HCT116 (cell line): ENCODE measurements around the gene TMSB4X. TPM values are rescaled to one million over a fixed set of nuclear protein-coding genes. Genes with fewer than 3 reads are reported as not detected.
"Not testable (repeated sequence)": the region's sequence is repeated elsewhere in the genome, so short reads cannot be mapped to it uniquely, and the experiment has no call there.

Source experiments
- ATAC-seq: fragments of 200-7000 bp; cut with Tn5 transposase; 2 replicates; pipeline ENCODE4 v1.9.1; 2020; ENCODE audit warnings: mild to moderate bottlenecking, moderate library complexity
- BruUV-seq: library from RNA; stranded (reverse); fragments of 400-500 nt; replicated peaks from 2 replicates; lab custom pipeline; 2021; lab: Mats Ljungman, UMichigan
- CTCF ChIA-PET: fragments of 300-600 bp; sonication (Branson Sonifier 250); formaldehyde crosslinking; loops from one replicate; lab custom pipeline; 2021; ENCODE audit warnings: antibody characterized with exemption; lab: Charles Lee
- POLR2A ChIA-PET: fragments of 300-600, 350-600 bp; sonication (Branson Sonifier 250); formaldehyde crosslinking; loops from one replicate; lab custom pipeline; 2021; ENCODE audit warnings: antibody characterized with exemption; lab: Charles Lee
- RAD21 ChIA-PET, 2 experiments: fragments of 300-600 bp; sonication (Branson Sonifier 250); formaldehyde crosslinking; loops; one replicate each; lab custom pipeline; 2023; ENCODE audit warnings: low total read pairs in 2 of 2; ENCODE audit not compliant: uncharacterized antibody in 2 of 2, unreplicated experiment in 2 of 2, low non-redundant PET in 1 of 2; lab: Charles Lee
- DNase-seq: peaks from one replicate; pipeline ENCODE4 v3.0.0-alpha.2; 2010; ENCODE audit warnings: low read depth, low spot score
- H2AFZ ChIP-seq: fragments of 200-600 bp; shearing (Covaris generic), sonication (generic); 2 replicates; pipeline ENCODE4 v1.6.1; 2017; ENCODE audit warnings: low read depth, mixed run types, mixed read lengths, antibody characterized with exemption, low read length; ENCODE audit not compliant: poor library complexity, severe bottlenecking
- H3K27ac ChIP-seq: 2 replicates; pipeline ENCODE4 v1.5.1; 2012; ENCODE audit warnings: low read depth, low read length
- H3K27me3 ChIP-seq: fragments of 200-600 bp; sonication (generic); 2 replicates; pipeline ENCODE4 v1.6.1; 2016; ENCODE audit warnings: mixed run types, low read length, mixed read lengths; ENCODE audit not compliant: insufficient read depth
- H3K36me3 ChIP-seq, 2 experiments: fragments of 200-500 bp in 1 of 2; fragments of 200-600 bp in 1 of 2; sonication (Bioruptor generic) in 1 of 2; sonication (generic) in 1 of 2; 2 replicates each; pipeline versions ENCODE4 v1.5.1 to v1.6.1; 2014 to 2016; ENCODE audit warnings: low read length in 2 of 2, inconsistent platforms in 1 of 2, mixed read lengths in 1 of 2, mixed run types in 1 of 2; ENCODE audit not compliant: insufficient read depth in 2 of 2, control insufficient read depth in 1 of 2
- H3K4me1 ChIP-seq, 2 experiments: fragments of 200-600 bp in 1 of 2; sonication (generic) in 1 of 2; 2 replicates each; pipeline versions ENCODE4 v1.5.1 to v1.6.1; 2012 to 2017; ENCODE audit warnings: low read length in 2 of 2, inconsistent platforms in 1 of 2, mild to moderate bottlenecking in 1 of 2, mixed read lengths in 1 of 2, mixed run types in 1 of 2, moderate library complexity in 1 of 2; ENCODE audit not compliant: insufficient read depth in 2 of 2, control insufficient read depth in 1 of 2
- H3K4me2 ChIP-seq: fragments of 200-600 bp; sonication (generic); 2 replicates; pipeline ENCODE4 v1.6.1; 2017; ENCODE audit warnings: mixed run types, low read length, mixed read lengths
- H3K4me3 ChIP-seq, 2 experiments: fragments of 200-600 bp in 1 of 2; sonication (generic) in 1 of 2; replicated peaks in 1 of 2; 2 replicates each; pipeline ENCODE4 v1.5.1; 2011 to 2016; ENCODE audit warnings: low read length in 2 of 2, control low read depth in 1 of 2, low read depth in 1 of 2, mild to moderate bottlenecking in 1 of 2, mixed read lengths in 1 of 2, mixed run types in 1 of 2
- H3K79me2 ChIP-seq: fragments of 200-600 bp; sonication (generic); 2 replicates; pipeline ENCODE4 v1.6.1; 2017; ENCODE audit warnings: mild to moderate bottlenecking, mixed run types, low read length, moderate library complexity, mixed read lengths; ENCODE audit not compliant: insufficient read depth
- H3K9ac ChIP-seq: fragments of 200-600 bp; sonication (generic); 2 replicates; pipeline ENCODE4 v1.6.1; 2016; ENCODE audit warnings: low read length, mixed read lengths
- H3K9me2 ChIP-seq: fragments of 200-600 bp; sonication (generic), shearing (Covaris generic); 2 replicates; pipeline ENCODE4 v1.6.1; 2017; ENCODE audit warnings: mixed run types, mild to moderate bottlenecking, moderate library complexity; ENCODE audit not compliant: insufficient read depth
- H3K9me3 ChIP-seq, 2 experiments: fragments of 200-500 bp in 1 of 2; fragments of 200-600 bp in 1 of 2; sonication (Bioruptor generic) in 1 of 2; sonication (generic) in 1 of 2; 2 replicates each; pipeline ENCODE4 v1.6.1; 2014 to 2017; ENCODE audit warnings: low read length in 2 of 2, mixed read lengths in 2 of 2, inconsistent platforms in 1 of 2, low read depth in 1 of 2, mild to moderate bottlenecking in 1 of 2, mixed run types in 1 of 2, moderate library complexity in 1 of 2; ENCODE audit not compliant: control insufficient read depth in 1 of 2, insufficient read depth in 1 of 2
- H4K20me1 ChIP-seq: fragments of 200-600 bp; sonication (generic), shearing (Covaris generic); 2 replicates; pipeline ENCODE4 v1.6.1; 2017; ENCODE audit warnings: mixed run types, mild to moderate bottlenecking, moderate library complexity; ENCODE audit not compliant: insufficient read depth
- ATF3 ChIP-seq: IDR thresholded peaks from 2 replicates; pipeline ENCODE4 v1.6.1; 2012
- CBX3 ChIP-seq: IDR thresholded peaks from 2 replicates; pipeline ENCODE4 v1.6.1; 2012; ENCODE audit warnings: low read depth
- ELF1 ChIP-seq: IDR thresholded peaks from 2 replicates; pipeline ENCODE4 v1.6.1; 2012; ENCODE audit warnings: low read depth, borderline replicate concordance
- EZH2 ChIP-seq: fragments of 200-600 bp; sonication (generic); IDR thresholded peaks from 2 replicates; pipeline ENCODE4 v1.6.1; 2017; ENCODE audit warnings: antibody characterized with exemption, mixed run types
- EZH2phosphoT487 ChIP-seq: fragments of 200-600 bp; IDR thresholded peaks from 2 replicates; pipeline ENCODE4 v1.6.1; 2018; ENCODE audit warnings: antibody characterized with exemption, borderline replicate concordance
- FOSL1 ChIP-seq: IDR thresholded peaks from 2 replicates; pipeline ENCODE4 v1.6.1; 2012; ENCODE audit warnings: low read depth
- POLR2A ChIP-seq: IDR thresholded peaks from 2 replicates; pipeline ENCODE4 v1.7.0; 2011; ENCODE audit warnings: borderline replicate concordance; ENCODE audit not compliant: insufficient read depth, insufficient read length; ENCODE audit errors: extremely low read depth
- POLR2AphosphoS5 ChIP-seq: IDR thresholded peaks from 2 replicates; pipeline ENCODE4 v1.6.1; 2011; ENCODE audit warnings: mild to moderate bottlenecking, low read depth, low read length, moderate library complexity
- RAD21 ChIP-seq: IDR thresholded peaks from 2 replicates; pipeline ENCODE4 v1.6.1; 2012; ENCODE audit warnings: low read depth, mild to moderate bottlenecking
- SP1 ChIP-seq: IDR thresholded peaks from 2 replicates; pipeline ENCODE4 v1.6.1; 2012; ENCODE audit warnings: low read depth
- SRF ChIP-seq: IDR thresholded peaks from 2 replicates; pipeline ENCODE4 v1.6.1; 2012; ENCODE audit warnings: low read depth
- TCF7L2 ChIP-seq: IDR thresholded peaks from 2 replicates; pipeline ENCODE4 v1.7.0; 2011; ENCODE audit warnings: borderline replicate concordance, inconsistent platforms; ENCODE audit not compliant: insufficient read depth, insufficient read length; ENCODE audit errors: extremely low read depth
- YY1 ChIP-seq: IDR thresholded peaks from 2 replicates; pipeline ENCODE4 v1.6.1; 2011; ENCODE audit warnings: low read length, low read depth, moderate library complexity, mild to moderate bottlenecking; ENCODE audit not compliant: insufficient replicate concordance; ENCODE audit errors: extremely low read depth
- ZBTB33 ChIP-seq: IDR thresholded peaks from 2 replicates; pipeline ENCODE4 v1.6.1; 2011; ENCODE audit warnings: mild to moderate bottlenecking, low read length, moderate library complexity; ENCODE audit not compliant: insufficient replicate concordance; ENCODE audit errors: extremely low read depth
- intact Hi-C: fragments of 100-400 bp; cut with micrococcal nuclease; formaldehyde crosslinking; loops from 2 replicates; pipeline ENCODE4 v1.10.0; 2022
- total RNA-seq: library from RNA; stranded (reverse); gene quantifications from one replicate; pipeline ENCODE4 v1.2.1, GENCODE V29; 2021; ENCODE audit not compliant: unreplicated experiment

The TMSB4X gene
- total RNA-seq, 1 experiment from 2014 or later, result 407 TPM

GRCh38 chrX:12979616-12980015 is 4.7 kb downstream of the TMSB4X start:
- Histone ChIP-seq H3K4me1 (peaks cover 6 to 7% of the 10 kb centered on the region in 2 experiments), H3K36me3 (no peaks in the 10 kb centered on the region), H3K27ac (no peak overlapping the region), H3K9me2 (no peaks in the 10 kb centered on the region), H3K27me3 (no peaks in the 10 kb centered on the region), H2AFZ (no peak overlapping the region), H3K4me2 (no peak overlapping the region), H3K79me2 (peaks cover 11% of the 10 kb centered on the region), H4K20me1 (no peaks in the 10 kb centered on the region), H3K4me3 (no peak overlapping the region), H3K9ac (no peak overlapping the region), H3K9me3 (no peaks in the 10 kb centered on the region)
- intact Hi-C loops, result loop anchor here (10.0 kb wide), 2 partner anchors 125 to 505 kb away; no protein-coding TSS in a partner anchor
- no peak for TF ChIP-seq ATF3
- no peak for TF ChIP-seq SP1
- TF ChIP-seq POLR2A, result no peak
- TF ChIP-seq EZH2, result no peak
- TF ChIP-seq FOSL1, result no peak
- no peak for TF ChIP-seq POLR2AphosphoS5
- TF ChIP-seq YY1, result no peak
- TF ChIP-seq SRF, result no peak
- TF ChIP-seq ZBTB33, result no peak
- no peak for TF ChIP-seq TCF7L2
- no peak for TF ChIP-seq EZH2phosphoT487
- no peak for TF ChIP-seq CBX3
- no peak for TF ChIP-seq RAD21
- no peak for TF ChIP-seq ELF1
- RAD21 ChIA-PET, result no interaction called here
- CTCF ChIA-PET, result no interaction called here
- DNase-seq, result no peak
- no peak for ATAC-seq
- POLR2A ChIA-PET, result interaction anchor here (2.0 kb wide), 1 partner anchor 23 kb away, joined by 4 read pairs; no protein-coding TSS in a partner anchor
- BruUV-seq, result no TSS peak

- H3K79me2 ChIP-seq, result peaks cover 11% of the 10 kb centered on the region
- BruUV-seq, H3K36me3 ChIP-seq, CTCF ChIA-PET, H2AFZ ChIP-seq, H3K4me1 ChIP-seq, H3K4me3 ChIP-seq, DNase-seq, H3K4me2 ChIP-seq, H3K9ac ChIP-seq, ATAC-seq, H4K20me1 ChIP-seq, H3K9me2 ChIP-seq, RAD21 ChIA-PET, H3K27me3 ChIP-seq, H3K9me3 ChIP-seq, H3K27ac ChIP-seq: not testable (repeated sequence)
- intact Hi-C loops, result loop anchor here (10.0 kb wide), 1 partner anchor 125 kb away; no protein-coding TSS in a partner anchor
- POLR2A ChIA-PET, result interaction anchor here (2.0 kb wide), 1 partner anchor 24 kb away, joined by 4 read pairs; no protein-coding TSS in a partner anchor
These were observed 5.1 kb downstream of the TMSB4X start for GRCh38 chrX:12980039-12980438.
